GM21447 (cell line): ENCODE measurements around the gene NIBAN1.

Experiments
- ATAC-seq: cut with Tn5 transposase; IDR thresholded peaks from one replicate; pipeline ENCODE4 v1.9.1; 2021; ENCODE audit not compliant: unreplicated experiment

The NIBAN1 gene

DNA sequence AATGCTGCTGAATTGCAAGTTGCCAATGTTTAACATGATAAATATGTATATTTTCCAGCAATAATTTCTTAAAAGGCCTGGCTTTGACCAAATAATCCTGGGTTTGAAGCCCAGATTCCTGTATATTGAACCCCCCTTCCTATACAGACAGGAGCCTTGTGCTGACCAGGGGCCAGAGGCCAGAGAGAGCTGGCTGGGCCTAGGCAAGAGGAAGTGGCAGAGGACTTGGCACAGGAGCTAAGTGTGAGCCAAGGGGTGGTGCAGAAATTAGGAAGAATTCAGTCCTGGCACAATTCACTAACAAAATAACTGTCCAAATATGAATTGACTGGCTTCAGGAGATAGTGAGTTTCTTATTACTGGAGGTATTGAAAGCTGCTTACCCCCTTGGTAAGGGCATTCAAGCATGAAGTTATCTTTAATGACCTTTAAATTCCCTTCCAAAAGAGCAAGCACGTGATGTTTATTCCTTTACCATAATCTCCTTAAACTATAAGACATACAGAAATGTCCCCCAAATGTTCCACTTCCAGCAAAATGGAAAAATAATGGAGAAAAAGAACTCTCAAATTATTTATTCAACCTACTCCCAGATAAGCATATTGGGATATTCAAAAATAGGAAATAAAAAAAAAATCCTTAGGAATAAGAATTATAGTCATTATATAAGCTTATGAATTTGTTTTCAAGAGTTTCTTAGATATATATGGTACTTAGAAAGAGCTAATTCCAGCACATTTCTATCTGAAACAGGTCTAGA is 26.6 kb downstream of the NIBAN1 start:
- ATAC-seq = no peak

DNA sequence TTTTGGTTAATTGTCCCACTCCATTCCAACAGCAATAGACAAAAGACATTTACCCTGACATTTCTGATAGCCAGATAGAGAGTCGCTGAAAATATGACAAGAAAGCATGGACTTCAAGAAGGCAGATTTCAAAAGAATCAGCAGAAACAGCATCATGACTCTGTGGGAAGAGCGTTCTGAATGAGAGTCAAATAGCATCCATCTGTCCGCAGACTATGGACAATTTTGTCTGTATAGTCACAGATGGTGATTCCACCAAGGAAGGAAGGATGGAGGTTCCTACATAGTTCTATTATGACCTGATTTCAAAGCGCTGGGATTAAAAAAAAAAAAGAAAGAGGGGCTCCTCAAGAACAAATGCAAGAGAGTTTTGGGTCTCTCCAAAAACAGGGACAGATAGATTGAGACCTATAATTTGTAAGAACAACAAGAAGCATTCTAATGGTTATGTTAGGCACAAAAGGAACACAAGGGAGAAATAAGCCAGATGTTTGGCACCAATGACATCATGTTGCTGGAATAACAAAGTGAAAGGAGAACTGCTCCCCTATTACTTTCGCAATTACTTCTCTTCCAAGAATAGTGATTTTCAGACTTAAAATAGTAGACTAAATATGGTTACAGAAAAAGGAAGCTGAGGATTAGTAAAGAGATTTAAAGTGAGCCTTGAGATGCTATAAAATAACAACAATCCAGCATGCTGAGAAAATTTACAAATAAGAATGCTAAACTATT is 28.5 kb downstream of the NIBAN1 start:
- ATAC-seq = peak; percentile 61

DNA sequence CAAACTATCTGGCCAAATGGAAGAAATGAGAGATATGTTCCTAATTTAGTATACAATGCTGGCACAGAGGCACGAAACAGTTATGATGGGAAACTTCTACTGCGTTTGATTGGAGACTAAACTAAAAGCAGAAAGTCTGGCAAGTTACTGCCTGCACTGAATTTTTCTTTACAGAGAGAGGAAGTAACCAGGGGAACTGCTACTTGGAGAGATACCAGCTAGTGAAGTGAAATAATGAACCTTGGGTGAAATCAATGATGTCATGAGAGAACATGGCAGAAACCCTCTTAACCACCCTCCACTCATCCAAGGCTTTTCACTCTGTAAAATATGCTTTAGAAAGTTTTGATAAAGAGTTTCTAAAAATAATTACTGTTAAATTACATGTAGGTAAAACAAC is 29.3 kb downstream of the NIBAN1 start:
- ATAC-seq = peak; percentile 61

DNA sequence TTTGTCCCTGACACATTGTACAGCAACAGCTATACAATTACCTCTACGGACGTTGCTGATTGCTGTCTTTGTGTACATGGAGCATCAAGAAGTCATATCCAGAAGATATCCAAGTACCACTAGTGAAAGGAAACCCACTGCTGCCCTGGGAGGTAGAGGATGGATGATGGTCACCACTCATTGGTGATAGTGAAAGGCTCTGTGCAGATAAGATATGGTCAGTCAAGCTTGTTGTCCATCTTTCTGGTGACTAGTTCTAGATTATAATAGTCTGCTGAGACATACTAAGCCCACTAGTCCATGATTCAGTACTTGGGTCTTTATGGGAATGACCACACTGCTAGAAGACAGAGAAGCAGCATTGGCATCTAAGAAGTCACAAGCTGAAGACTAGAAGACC is 30.3 kb downstream of the NIBAN1 start:
- ATAC-seq = no peak

DNA sequence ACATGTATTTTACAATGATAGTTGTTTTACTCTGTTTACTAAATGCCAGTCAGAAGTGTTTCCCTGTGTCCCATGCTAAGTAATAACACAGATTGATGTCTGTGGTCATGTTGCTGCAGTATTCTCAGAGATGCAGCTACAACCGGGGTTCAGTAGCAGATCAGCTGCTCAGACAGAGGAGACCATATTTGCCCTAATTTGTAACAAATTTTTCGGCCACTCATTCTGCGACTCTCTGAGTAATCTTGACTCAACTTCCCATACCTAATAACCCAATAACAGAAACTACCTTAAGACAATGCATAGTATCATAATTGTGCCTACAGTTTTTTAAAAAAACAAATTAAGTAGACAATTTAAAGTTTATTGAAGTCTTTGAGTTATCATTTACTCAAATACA is 32.6 kb downstream of the NIBAN1 start:
- ATAC-seq = peak; percentile 52

DNA sequence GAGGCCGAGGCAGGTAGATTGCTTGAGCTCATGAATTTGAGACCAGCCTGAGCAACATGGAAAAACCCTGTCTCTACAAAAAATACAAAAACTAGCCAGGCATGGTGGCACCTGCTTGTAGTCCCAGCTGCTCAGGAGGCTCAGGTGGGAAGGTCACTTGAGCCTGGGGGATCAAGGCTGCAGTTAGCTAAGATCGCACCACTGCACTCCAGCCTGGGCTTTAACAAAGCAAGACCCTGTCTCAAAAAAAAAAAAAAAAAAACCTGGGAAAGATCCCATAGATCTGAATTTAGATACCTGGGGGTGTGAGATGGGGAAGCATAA is 32.9 kb downstream of the NIBAN1 start:
- ATAC-seq = no peak

DNA sequence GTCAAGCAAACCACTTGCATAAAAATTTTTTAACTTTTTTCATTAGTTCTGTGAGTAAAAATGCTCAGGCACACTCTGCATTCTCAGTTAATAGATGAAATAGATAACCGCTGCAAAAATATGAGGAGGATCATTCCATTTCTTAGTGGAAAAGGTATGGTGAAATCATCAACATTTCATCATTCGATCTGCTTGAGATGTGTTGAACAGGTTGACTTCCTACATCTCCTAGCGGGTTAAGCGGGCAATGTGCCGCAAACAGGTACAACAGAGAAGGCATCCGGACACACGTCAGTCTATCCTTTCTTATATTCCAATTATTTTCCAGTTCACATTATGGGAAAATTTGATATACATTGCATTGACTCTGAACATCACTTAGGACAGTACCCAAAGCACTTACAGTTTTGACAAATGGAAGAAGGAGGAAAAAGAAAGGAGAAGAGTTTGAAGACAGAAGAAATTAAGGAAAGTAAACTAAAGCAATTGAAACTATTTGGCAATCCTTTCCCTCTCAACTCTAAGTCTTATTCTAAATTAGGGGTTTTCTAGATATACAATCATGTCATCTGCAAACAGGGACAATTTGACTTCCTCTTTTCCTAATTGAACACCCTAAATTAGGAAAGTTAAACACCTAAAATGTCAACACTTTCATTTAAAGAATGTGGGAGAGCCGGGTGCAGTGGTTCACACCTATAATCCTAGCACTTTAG is 33.5 kb downstream of the NIBAN1 start:
- ATAC-seq = no peak

DNA sequence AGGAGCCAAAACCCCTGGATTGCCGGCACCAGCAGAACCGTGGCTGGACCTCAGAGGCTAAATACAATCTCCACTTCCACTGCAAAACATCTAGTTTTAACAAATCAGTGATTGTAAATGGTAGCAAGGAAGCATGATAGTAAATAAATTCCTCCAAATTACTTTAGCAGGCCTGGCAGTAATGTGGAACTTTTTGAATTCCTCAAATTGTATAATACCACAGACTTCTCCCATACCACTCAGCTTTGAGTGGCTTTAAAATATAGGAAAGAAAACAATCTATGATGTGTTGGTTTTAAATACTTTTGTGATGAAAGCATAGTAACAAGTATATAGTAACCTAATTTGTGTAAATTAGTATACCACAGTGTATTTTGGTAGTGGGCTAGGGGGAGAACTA is 34.1 kb downstream of the NIBAN1 start:
- ATAC-seq = no peak

DNA sequence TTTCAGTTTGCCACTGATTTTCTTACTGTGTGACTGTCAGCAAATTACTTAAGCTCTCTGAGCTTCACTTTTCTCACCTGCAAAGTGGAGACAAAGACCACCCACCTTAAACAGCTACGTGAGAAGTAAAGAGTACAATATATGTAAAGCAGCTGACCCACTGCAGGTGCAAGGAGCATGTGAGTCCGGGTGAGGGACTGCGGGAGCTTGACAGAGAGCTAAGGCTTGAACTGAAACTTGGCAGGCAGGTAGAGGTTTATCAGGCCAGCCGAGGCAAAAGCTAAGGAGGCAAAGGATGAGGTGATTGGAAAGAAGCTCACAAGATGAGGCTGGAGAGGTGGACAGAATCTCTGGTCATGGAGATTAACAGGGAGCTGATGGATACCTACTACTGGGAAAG is 36.6 kb downstream of the NIBAN1 start:
- no peak for ATAC-seq

DNA sequence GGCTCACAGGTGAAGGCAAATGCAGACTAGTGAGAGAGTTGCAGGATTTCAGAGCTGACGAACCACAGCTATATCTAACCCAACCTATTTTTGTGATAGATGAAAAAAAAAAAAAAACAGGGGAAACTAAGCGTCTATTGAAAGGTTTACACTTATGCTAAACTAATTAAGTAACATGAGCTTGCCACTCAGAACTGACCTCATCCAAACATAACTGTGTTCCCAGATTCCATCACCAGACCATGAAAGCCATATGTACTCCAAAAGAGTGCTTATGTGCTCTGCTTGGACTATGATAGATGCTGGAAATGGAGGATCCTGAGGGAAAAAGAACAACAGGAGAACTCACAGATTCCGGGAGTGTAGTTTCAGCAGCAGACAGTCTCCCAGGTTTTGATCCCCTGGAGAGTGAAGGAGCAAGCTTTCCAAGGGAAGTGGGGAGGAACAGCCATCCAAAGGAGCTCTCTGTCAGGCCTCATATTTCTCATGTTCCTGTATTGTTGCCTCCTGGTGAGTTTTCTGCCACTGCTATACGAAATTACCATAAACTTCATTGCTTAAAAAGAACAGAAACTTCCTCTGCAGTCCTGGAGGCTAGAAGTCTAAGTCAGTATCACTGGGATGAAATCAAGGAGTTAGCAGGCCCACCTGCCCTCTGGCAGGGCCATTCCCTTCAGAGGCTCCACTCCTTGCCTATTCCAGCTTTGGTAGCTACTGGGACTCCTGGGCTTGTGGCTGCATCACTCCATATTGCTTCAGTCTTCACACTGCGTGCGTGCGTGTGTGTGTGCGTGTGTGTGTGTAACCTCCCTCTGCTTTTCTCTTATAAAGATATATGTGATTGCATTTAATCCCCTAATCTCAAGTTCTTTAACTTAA is 38.1 kb downstream of the NIBAN1 start:
- ATAC-seq = no peak

DNA sequence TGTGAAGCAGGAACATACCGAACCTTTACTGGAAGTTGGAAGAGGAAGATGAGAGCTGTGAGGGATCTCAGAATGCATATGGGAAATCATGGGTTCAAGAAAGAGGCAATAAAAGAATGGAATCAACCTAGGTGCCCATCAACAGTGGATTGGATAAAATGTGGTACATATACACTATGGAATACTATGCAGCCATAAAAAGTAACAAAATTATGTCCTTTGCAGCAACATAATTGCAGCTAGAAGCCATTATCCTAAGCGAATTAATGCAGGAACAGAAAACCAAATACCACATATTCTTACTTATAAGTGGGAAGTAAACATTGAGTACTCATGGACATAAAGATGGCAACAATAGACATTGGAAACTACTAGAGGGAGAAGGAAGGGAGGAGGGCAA is 40.4 kb downstream of the NIBAN1 start:
- no peak for ATAC-seq

DNA sequence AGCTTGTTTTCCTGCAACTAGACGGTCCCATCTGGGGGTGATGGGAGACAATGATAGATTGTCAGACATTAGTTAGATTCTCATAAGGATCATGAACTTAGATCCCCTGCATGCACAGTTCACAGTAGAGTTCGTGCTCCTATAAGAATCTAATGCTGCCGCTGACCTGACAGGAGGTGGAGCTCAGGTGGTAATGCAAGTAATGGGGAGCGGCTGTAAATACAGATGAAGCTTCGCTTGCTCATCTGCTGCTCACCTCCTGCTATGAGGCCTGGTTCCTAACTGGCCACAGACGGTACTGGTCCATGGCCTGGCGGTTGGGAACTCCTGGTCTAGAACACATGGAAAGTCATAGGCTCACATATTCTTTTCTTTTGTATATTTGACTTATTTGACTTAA is 42.0 kb downstream of the NIBAN1 start:
- ATAC-seq = no peak

DNA sequence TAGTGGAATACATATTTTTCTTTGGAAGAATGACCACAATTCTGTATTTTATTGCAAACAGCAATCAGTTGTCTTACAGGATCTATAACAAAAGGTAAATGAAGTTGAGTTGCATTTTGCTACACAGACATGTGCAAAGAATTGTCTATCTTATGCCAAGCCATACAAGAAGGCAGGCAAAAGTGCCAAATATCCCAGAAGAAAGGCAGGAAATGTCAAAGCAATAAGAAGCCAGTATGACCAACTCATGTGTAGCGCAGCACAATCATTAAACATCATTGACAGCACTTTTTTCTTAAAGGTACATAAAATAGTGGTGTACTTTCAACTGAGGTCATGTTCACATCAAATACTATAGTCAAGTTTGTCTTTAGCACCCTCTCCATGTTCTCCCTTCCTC is 42.7 kb downstream of the NIBAN1 start:
- ATAC-seq = no peak

DNA sequence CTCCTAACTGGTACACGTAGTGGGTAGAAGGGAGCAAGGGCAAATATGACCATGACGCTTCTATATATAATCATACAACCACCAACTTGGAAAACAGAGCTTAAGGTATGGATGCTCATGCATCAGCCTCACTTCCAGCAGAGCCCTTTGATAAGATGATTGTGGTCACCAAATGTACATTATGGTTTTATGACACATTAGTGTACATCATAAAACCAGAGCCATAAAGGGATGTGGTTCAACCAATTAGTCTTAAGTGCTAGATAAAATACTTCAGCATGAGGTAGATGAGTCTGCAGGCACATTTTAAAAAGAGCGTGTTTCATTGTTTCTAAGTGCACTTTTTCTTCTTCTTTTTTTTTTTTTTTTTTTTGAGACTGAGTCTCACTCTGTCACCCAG is 43.7 kb downstream of the NIBAN1 start:
- ATAC-seq = no peak

DNA sequence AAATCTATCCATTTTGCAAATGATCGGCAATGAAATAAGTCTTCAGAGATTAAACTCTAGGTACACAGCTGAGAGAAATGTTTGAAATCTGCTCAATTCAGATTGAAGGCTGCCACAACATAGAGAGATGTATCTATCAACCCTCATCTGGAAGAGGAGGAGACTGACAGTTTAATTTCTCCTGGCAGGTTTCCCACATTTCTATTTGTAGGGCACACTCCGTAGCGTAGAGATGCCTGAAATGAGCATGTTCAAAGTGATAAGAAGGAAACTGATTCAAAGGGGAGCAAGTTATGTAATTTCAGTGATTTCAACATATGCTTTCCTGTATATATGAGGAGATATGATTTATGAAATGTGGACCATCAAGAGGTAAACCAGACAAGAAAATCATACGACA is 44.1 kb downstream of the NIBAN1 start:
- no peak for ATAC-seq

DNA sequence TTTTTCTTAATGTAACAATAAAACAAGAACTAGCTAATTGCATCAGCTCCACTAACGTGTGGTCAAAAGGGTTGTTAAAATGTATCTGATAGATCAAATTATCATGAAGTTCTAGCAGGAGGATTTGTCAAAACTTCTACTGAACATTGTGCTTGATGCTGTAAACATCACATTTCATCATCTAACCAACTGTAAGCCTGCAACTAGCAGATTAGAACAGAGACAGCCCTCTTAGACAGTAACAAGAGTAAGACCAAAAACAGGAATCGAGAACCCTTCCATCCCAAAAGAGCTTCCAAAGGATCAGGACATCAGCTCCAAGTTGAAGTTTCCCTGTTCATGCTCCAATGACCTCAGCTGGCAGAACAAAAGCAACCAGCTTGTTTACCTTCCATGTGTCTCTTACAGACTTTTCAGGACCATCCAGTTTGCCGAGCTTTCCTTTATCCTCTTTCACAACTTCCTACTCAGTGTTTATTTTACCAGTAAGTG is 44.6 kb downstream of the NIBAN1 start:
- no peak for ATAC-seq

DNA sequence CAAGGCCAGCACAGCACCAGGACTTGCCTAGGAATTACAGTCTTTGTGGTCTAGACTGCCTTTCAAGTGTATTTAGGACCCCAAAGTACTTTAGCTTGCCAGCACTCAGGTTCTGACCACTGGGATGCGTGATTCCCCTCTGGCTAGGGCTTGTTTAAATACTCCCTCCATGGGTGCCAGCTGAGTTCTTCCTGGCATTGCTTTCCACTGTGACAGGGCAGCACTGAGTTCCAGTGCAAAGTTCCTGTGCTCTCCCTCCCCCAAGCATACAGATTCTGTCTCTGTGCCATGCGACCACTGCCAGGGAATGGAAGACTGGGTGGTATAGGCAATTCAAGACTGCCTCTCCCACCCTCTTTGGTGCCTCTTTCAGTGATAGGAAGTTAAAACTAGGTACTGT is 45.9 kb downstream of the NIBAN1 start:
- ATAC-seq = no peak
